Neural progenitor cell (in vitro differentiated cells): ENCODE results near the gene AZGP1. TPM values are rescaled to one million over a fixed set of nuclear protein-coding genes. Genes with fewer than 3 reads are reported as not detected.

Experiments used
- DNase-seq: peaks from one replicate; pipeline ENCODE4 v3.0.0-alpha.2; 2016; ENCODE audit warnings: low spot score
- H2AFZ ChIP-seq: fragments of 200-600 bp; sonication (generic); replicated peaks from 2 replicates; pipeline ENCODE4 v1.6.1; 2016; ENCODE audit warnings: antibody characterized with exemption
- H3F3A ChIP-seq: fragments of 200-600 bp; sonication (generic); 2 replicates; pipeline ENCODE4 v1.6.1; 2016; ENCODE audit warnings: antibody characterized with exemption, low read depth
- H3K27ac ChIP-seq: fragments of 200-600 bp; sonication (generic); 2 replicates; pipeline ENCODE4 v1.5.1; 2016; ENCODE audit warnings: mild to moderate bottlenecking
- H3K27me3 ChIP-seq: fragments of 200-600 bp; sonication (generic); 2 replicates; pipeline ENCODE4 v1.6.1; 2016; ENCODE audit warnings: mild to moderate bottlenecking, moderate library complexity
- H3K36me3 ChIP-seq: fragments of 200-600 bp; sonication (generic); 2 replicates; pipeline ENCODE4 v1.5.1; 2016
- H3K4me1 ChIP-seq: fragments of 200-600 bp; sonication (generic); 2 replicates; pipeline ENCODE4 v1.6.1; 2016; ENCODE audit warnings: mixed run types
- H3K4me2 ChIP-seq: fragments of 200-600 bp; sonication (generic); 2 replicates; pipeline ENCODE4 v1.6.1; 2016
- H3K4me3 ChIP-seq: fragments of 200-600 bp; sonication (generic); 2 replicates; pipeline ENCODE4 v1.5.1; 2016
- H3K79me2 ChIP-seq: fragments of 200-600 bp; sonication (generic); 2 replicates; pipeline ENCODE4 v1.6.1; 2016; ENCODE audit warnings: low read depth
- H3K9ac ChIP-seq: fragments of 200-600 bp; sonication (generic); 2 replicates; pipeline ENCODE4 v1.6.1; 2016
- H3K9me3 ChIP-seq: fragments of 200-600 bp; sonication (generic); 2 replicates; pipeline ENCODE4 v1.5.1; 2016; ENCODE audit warnings: low read depth
- H4K20me1 ChIP-seq: fragments of 200-600 bp; sonication (generic); 2 replicates; pipeline ENCODE4 v1.6.1; 2016; ENCODE audit warnings: low read depth
- H3K27ac Mint-ChIP-seq: 3 replicates; pipeline ENCODE4 v1.8.0; 2021; ENCODE audit warnings: mixed read lengths
- H3K27me3 Mint-ChIP-seq: 2 replicates; pipeline ENCODE4 v1.8.0; 2022; ENCODE audit warnings: low read depth, mild to moderate bottlenecking, inconsistent platforms, moderate library complexity, mixed read lengths; ENCODE audit not compliant: insufficient read depth
- H3K36me3 Mint-ChIP-seq: 3 replicates; pipeline ENCODE4 v1.8.0; 2021; ENCODE audit warnings: mixed read lengths
- H3K4me1 Mint-ChIP-seq: 3 replicates; pipeline ENCODE4 v1.8.0; 2021; ENCODE audit warnings: mixed read lengths
- H3K4me3 Mint-ChIP-seq: 3 replicates; pipeline ENCODE4 v1.8.0; 2021; ENCODE audit warnings: mild to moderate bottlenecking, moderate library complexity, mixed read lengths
- H3K9me3 Mint-ChIP-seq: 3 replicates; pipeline ENCODE4 v1.8.0; 2020; ENCODE audit warnings: mixed read lengths
- CTCF ChIP-seq: fragments of 200-600 bp; sonication (generic); IDR thresholded peaks from 2 replicates; pipeline ENCODE4 v1.5.1; 2017; ENCODE audit warnings: antibody characterized with exemption, mild to moderate bottlenecking
- EZH2 ChIP-seq: fragments of 200-600 bp; sonication (generic); IDR thresholded peaks from 2 replicates; pipeline ENCODE4 v1.6.1; 2017; ENCODE audit warnings: antibody characterized with exemption, mild to moderate bottlenecking, moderate library complexity
- EZH2phosphoT487 ChIP-seq: fragments of 200-600 bp; sonication (generic); IDR thresholded peaks from 2 replicates; pipeline ENCODE4 v1.6.1; 2017; ENCODE audit warnings: antibody characterized with exemption
- small RNA-seq: library from RNA; depleted of rRNA; stranded (forward); fragments of <200 nt; gene quantifications from one replicate; pipeline ENCODE3, GENCODE V24; 2015
- total RNA-seq: library from RNA; depleted of rRNA; stranded (reverse); fragments of >200 nt; gene quantifications from 2 replicates; pipeline ENCODE4 v1.2.3, GENCODE V29; 2015; ENCODE audit warnings: low replicate concordance

Gene AZGP1
- total RNA-seq, 1 donor from 2014 or later: not detected

- Mint-ChIP-seq H3K27me3 (peaks cover 6% of the 10 kb centered on the region), H3K4me1 (no peaks in the 10 kb centered on the region), H3K4me3 (peak within 1 kb of the TSS; percentile 85), H3K9me3 (peaks cover 9% of the 10 kb centered on the region), H3K36me3 (peaks cover 4% of the 10 kb centered on the region), H3K27ac (no peak within 1 kb of the TSS)
- Histone ChIP-seq H3K4me1 (no peaks in the 10 kb centered on the region), H4K20me1 (no peaks in the 10 kb centered on the region), H3K79me2 (no peaks in the 10 kb centered on the region), H3K9ac (no peak within 1 kb of the TSS), H3K4me3 (no peak within 1 kb of the TSS), H3K27me3 (no peaks in the 10 kb centered on the region), H3K4me2 (no peak within 1 kb of the TSS), H3F3A (no peaks in the 10 kb centered on the region), H3K36me3 (no peaks in the 10 kb centered on the region), H3K27ac (no peak within 1 kb of the TSS), H2AFZ (no peak within 1 kb of the TSS), H3K9me3 (peaks cover 3% of the 10 kb centered on the region)
- DNase-seq: no peak
- TF ChIP-seq CTCF (no peak), EZH2phosphoT487 (no peak), EZH2 (no peak)
Observed at GRCh38 chr7:99918959-99919813, 56.6 kb downstream of the AZGP1 start, which contains the start of gene TRIM4. Gene TRIM4, minus strand, starts transcription at chr7:99919530. Its CDS starts 129 bp downstream, at chr7:99919401.

Small RNA genes lying within 50 kb of the gene (small RNA-seq; reads per million reads assigned to genes)
- gene RF00019: not detected
- gene RF00561: not detected

Other genes with a start within 250 kb of the AZGP1 start
- gene CYP3A7, start 240.8 kb downstream of the AZGP1 start, total RNA-seq: not detected in 2 replicates
- not detected in 2 replicates for gene CYP3A4, start 191.8 kb downstream of the AZGP1 start, total RNA-seq
- gene CYP3A43, start 148.0 kb downstream of the AZGP1 start, total RNA-seq: not detected in 2 replicates
- gene OR2AE1, start 99.0 kb downstream of the AZGP1 start, total RNA-seq: not detected in 2 replicates
- 0.03 TPM in 1 of 2 replicates, not detected in the other for gene TRIM4, start 56.5 kb downstream of the AZGP1 start, total RNA-seq
- 0.34 TPM in 1 of 2 replicates, not detected in the other for gene GJC3, start 46.4 kb downstream of the AZGP1 start, total RNA-seq
- 39.7 and 43.2 TPM in 2 replicates for gene ZKSCAN1, start 39.6 kb upstream of the AZGP1 start, total RNA-seq
- gene ZSCAN21, start 73.7 kb upstream of the AZGP1 start, total RNA-seq: 29.0 and 33.4 TPM in 2 replicates
- gene ZNF3, start 105.7 kb upstream of the AZGP1 start, total RNA-seq: 56.0 and 73.6 TPM in 2 replicates
- 42.2 and 63.9 TPM in 2 replicates for gene COPS6, start 112.9 kb upstream of the AZGP1 start, total RNA-seq
- 206 and 297 TPM in 2 replicates for gene MCM7, start 125.4 kb upstream of the AZGP1 start, total RNA-seq
- gene AP4M1, start 125.6 kb upstream of the AZGP1 start, total RNA-seq: 15.3 and 15.4 TPM in 2 replicates
- gene TAF6, start 143.3 kb upstream of the AZGP1 start, total RNA-seq: 66.1 and 88.3 TPM in 2 replicates
- 25.8 and 26.7 TPM in 2 replicates for gene CNPY4, start 143.6 kb upstream of the AZGP1 start, total RNA-seq
- gene MBLAC1, start 150.9 kb upstream of the AZGP1 start, total RNA-seq: 1.6 and 2.7 TPM in 2 replicates
- gene LAMTOR4, start 172.9 kb upstream of the AZGP1 start, total RNA-seq: 70.5 and 123 TPM in 2 replicates
- gene TRAPPC14, start 182.7 kb upstream of the AZGP1 start, total RNA-seq: 4.3 and 13.3 TPM in 2 replicates
- 0.90 and 2.5 TPM in 2 replicates for gene GAL3ST4, start 192.6 kb upstream of the AZGP1 start, total RNA-seq
- 17.0 and 61.0 TPM in 2 replicates for gene GPC2, start 201.3 kb upstream of the AZGP1 start, total RNA-seq
- 0.58 and 1.2 TPM in 2 replicates for gene STAG3, start 201.9 kb upstream of the AZGP1 start, total RNA-seq
- gene PVRIG, start 243.9 kb upstream of the AZGP1 start, total RNA-seq: not detected in 2 replicates